ENCODE results near the gene CHST6. TPM values are rescaled to one million over a fixed set of nuclear protein-coding genes. Genes with fewer than 3 reads are reported as not detected.
A peak's percentile ranks its signal among the peaks of the same experiment; 100 is the strongest.
"Not testable (repeated sequence)": the region's sequence is repeated elsewhere in the genome, so short reads cannot be mapped to it uniquely, and the experiment has no call there.

Gene CHST6
- polyA plus RNA-seq, 4 donors, result 0.26 to 1.3 (median 1.2) TPM

- no peak for DNase-seq (ENCODE audit: low read depth in 4 of 4, low spot score in 3 of 4)
Observed at GRCh38 chr16:75452464-75453190, 42.6 kb downstream of the CHST6 start.

GRCh38 chr16:75446416-75446815 is 48.8 kb downstream of the CHST6 start:
- no peak for DNase-seq (ENCODE audit: low read depth in 4 of 4, low spot score in 3 of 4)

- no peak for DNase-seq (ENCODE audit: low read depth in 4 of 4, low spot score in 3 of 4)
Observed at GRCh38 chr16:75445298-75445697, 49.9 kb downstream of the CHST6 start.

- DNase-seq (ENCODE audit: low read depth in 4 of 4, low spot score in 3 of 4), result no peak
Observed at GRCh38 chr16:75443298-75443697, 51.9 kb downstream of the CHST6 start.

- DNase-seq (ENCODE audit: low read depth in 4 of 4, low spot score in 3 of 4), result peak in 3 of 4 donors; percentile 78 to 88 (median 86)
Observed at GRCh38 chr16:75433732-75434413, 61.4 kb downstream of the CHST6 start.

GRCh38 chr16:75432828-75433731 is 62.2 kb downstream of the CHST6 start, which contains the start of gene CFDP1:
TSS of gene CFDP1 (minus strand) at chr16:75433503. CDS start at chr16:75433352, 151 bp downstream.
- DNase-seq (ENCODE audit: low read depth in 4 of 4, low spot score in 3 of 4), result peak; percentile 38 to 92 (median 92)

GRCh38 chr16:75429621-75430403 is 65.4 kb downstream of the CHST6 start:
- DNase-seq (ENCODE audit: low read depth in 4 of 4, low spot score in 3 of 4), result no peak

GRCh38 chr16:75426524-75426923 is 68.7 kb downstream of the CHST6 start:
- DNase-seq (ENCODE audit: low read depth in 4 of 4, low spot score in 3 of 4), result not testable (repeated sequence)

GRCh38 chr16:75424105-75424762 is 71.0 kb downstream of the CHST6 start:
- not testable (repeated sequence) for DNase-seq (ENCODE audit: low read depth in 4 of 4, low spot score in 3 of 4)

GRCh38 chr16:75423723-75424104 is 71.5 kb downstream of the CHST6 start:
- DNase-seq (ENCODE audit: low read depth in 4 of 4, low spot score in 3 of 4), result no peak

Other genes with a start within 250 kb of the CHST6 start
- 10 to 100 TPM; 36.2 to 66.0 (median 43.8) TPM for gene BCAR1, start 243.8 kb downstream of the CHST6 start, polyA plus RNA-seq (ENCODE audit: insufficient read length in 4 of 4)
- 100 to 1,000 TPM; 149 to 200 (median 170) TPM for gene CFDP1, start 61.9 kb downstream of the CHST6 start, polyA plus RNA-seq (ENCODE audit: insufficient read length in 4 of 4)
- gene TMEM170A, start 30.8 kb downstream of the CHST6 start, polyA plus RNA-seq (ENCODE audit: insufficient read length in 4 of 4), result 10 to 100 TPM; 32.8 to 45.3 (median 40.3) TPM
- gene CHST5, start 40.7 kb upstream of the CHST6 start, polyA plus RNA-seq (ENCODE audit: insufficient read length in 4 of 4), result 1 to 10 TPM in 1 of 4 donors, under 1 TPM in 3; 0.37 to 1.2 (median 0.61) TPM
- gene TMEM231, start 60.8 kb upstream of the CHST6 start, polyA plus RNA-seq (ENCODE audit: insufficient read length in 4 of 4), result 10 to 100 TPM; 12.1 to 21.2 (median 20.2) TPM
- 100 to 1,000 TPM; 152 to 195 (median 184) TPM for gene GABARAPL2, start 70.9 kb upstream of the CHST6 start, polyA plus RNA-seq (ENCODE audit: insufficient read length in 4 of 4)
- 10 to 100 TPM; 35.3 to 59.5 (median 52.3) TPM for gene ADAT1, start 127.8 kb upstream of the CHST6 start, polyA plus RNA-seq (ENCODE audit: insufficient read length in 4 of 4)
- gene KARS1, start 152.2 kb upstream of the CHST6 start, polyA plus RNA-seq (ENCODE audit: insufficient read length in 4 of 4), result 100 to 1,000 TPM; 102 to 152 (median 135) TPM
- 10 to 100 TPM; 82.3 to 98.4 (median 87.9) TPM for gene TERF2IP, start 152.3 kb upstream of the CHST6 start, polyA plus RNA-seq (ENCODE audit: insufficient read length in 4 of 4)
- gene CPHXL2, start 181.6 kb upstream of the CHST6 start, polyA plus RNA-seq (ENCODE audit: insufficient read length in 4 of 4), result under 1 TPM in 2 of 4 donors, not detected in 2; 0.15 to 0.19 TPM
- gene DUXB, start 206.0 kb upstream of the CHST6 start, polyA plus RNA-seq (ENCODE audit: insufficient read length in 4 of 4), result not detected
- gene CPHXL, start 231.0 kb upstream of the CHST6 start, polyA plus RNA-seq (ENCODE audit: insufficient read length in 4 of 4), result not detected

All from left renal pelvis (tissue), 4 donors.